A673 (cell line): ENCODE measurements around the gene HSH2D. TPM values are rescaled to one million over a fixed set of nuclear protein-coding genes. Genes with fewer than 3 reads are reported as not detected.

Experiments
- BruUV-seq: library from RNA; stranded (reverse); fragments of 400-500 nt; replicated peaks from 2 replicates; lab custom pipeline; 2021; lab: Mats Ljungman, UMichigan
- CTCF ChIA-PET: fragments of 300-600 bp; sonication (Branson Sonifier 250); formaldehyde crosslinking; loops from one replicate; lab custom pipeline; 2022; ENCODE audit warnings: antibody characterized with exemption; lab: Charles Lee
- POLR2A ChIA-PET: fragments of 300-600 bp; sonication (Branson Sonifier 250); formaldehyde crosslinking; loops from one replicate; lab custom pipeline; 2022; ENCODE audit warnings: antibody characterized with exemption; ENCODE audit not compliant: low non-redundant PET; lab: Charles Lee
- DNase-seq: peaks from one replicate; pipeline ENCODE4 v3.0.0-alpha.2; 2015; ENCODE audit warnings: low spot score
- H3K27ac ChIP-seq: fragments of 200-600 bp; sonication (generic); 2 replicates; pipeline ENCODE4 v1.5.1; 2016; ENCODE audit warnings: mixed run types, low read depth, mild to moderate bottlenecking, mixed read lengths, antibody characterized with exemption, low read length; ENCODE audit not compliant: poor library complexity, severe bottlenecking
- H3K27me3 ChIP-seq: fragments of 200-600 bp; sonication (generic); replicated peaks from 2 replicates; pipeline ENCODE4 v1.6.1; 2017; ENCODE audit warnings: mixed run types, low read depth, mild to moderate bottlenecking, mixed read lengths, antibody characterized with exemption, low read length; ENCODE audit not compliant: insufficient read depth, poor library complexity
- H3K36me3 ChIP-seq: fragments of 200-600 bp; sonication (generic); 2 replicates; pipeline ENCODE4 v1.6.1; 2016; ENCODE audit warnings: mixed run types, mild to moderate bottlenecking, mixed read lengths, antibody characterized with exemption, low read length; ENCODE audit not compliant: insufficient read depth, poor library complexity, severe bottlenecking
- H3K4me1 ChIP-seq: fragments of 200-600 bp; sonication (generic); 2 replicates; pipeline ENCODE4 v1.6.1; 2017; ENCODE audit warnings: mixed run types, mild to moderate bottlenecking, mixed read lengths, antibody characterized with exemption, low read length; ENCODE audit not compliant: insufficient read depth, poor library complexity, severe bottlenecking
- H3K4me3 ChIP-seq: fragments of 200-600 bp; sonication (generic); 2 replicates; pipeline ENCODE4 v1.5.1; 2016; ENCODE audit warnings: low read depth, mixed run types, mild to moderate bottlenecking, mixed read lengths, low read length; ENCODE audit not compliant: poor library complexity, severe bottlenecking
- H3K9me3 ChIP-seq: fragments of 200-600 bp; sonication (generic); 2 replicates; pipeline ENCODE4 v1.6.1; 2016; ENCODE audit warnings: mixed run types, low read depth, mild to moderate bottlenecking, mixed read lengths, antibody characterized with exemption, low read length; ENCODE audit not compliant: poor library complexity, severe bottlenecking
- EZH2 ChIP-seq: fragments of 200-600 bp; sonication (generic); IDR thresholded peaks from 2 replicates; pipeline ENCODE4 v1.6.1; 2017; ENCODE audit warnings: borderline replicate concordance, low read depth, mild to moderate bottlenecking, mixed read lengths, antibody characterized with exemption, low read length; ENCODE audit not compliant: poor library complexity, severe bottlenecking
- intact Hi-C: fragments of 100-400 bp; cut with micrococcal nuclease; formaldehyde crosslinking; loops from one replicate; pipeline ENCODE4 v1.10.0; 2022; ENCODE audit not compliant: unreplicated experiment
- total RNA-seq: library from RNA; stranded (reverse); gene quantifications from 2 replicates; pipeline ENCODE4 v1.2.3, GENCODE V29; 2021
- TF ChIP-seq, protein P1 (sequence below): fragments of 300-800, 200-600 bp; sonication (generic); conservative IDR thresholded peaks from 2 replicates; pipeline ENCODE4 v1.5.1; 2017; ENCODE audit warnings: low read depth, mild to moderate bottlenecking, antibody characterized with exemption, low read length, moderate library complexity, mixed read lengths

Gene HSH2D
- total RNA-seq, 1 experiment from 2014 or later, result not detected

DNA sequence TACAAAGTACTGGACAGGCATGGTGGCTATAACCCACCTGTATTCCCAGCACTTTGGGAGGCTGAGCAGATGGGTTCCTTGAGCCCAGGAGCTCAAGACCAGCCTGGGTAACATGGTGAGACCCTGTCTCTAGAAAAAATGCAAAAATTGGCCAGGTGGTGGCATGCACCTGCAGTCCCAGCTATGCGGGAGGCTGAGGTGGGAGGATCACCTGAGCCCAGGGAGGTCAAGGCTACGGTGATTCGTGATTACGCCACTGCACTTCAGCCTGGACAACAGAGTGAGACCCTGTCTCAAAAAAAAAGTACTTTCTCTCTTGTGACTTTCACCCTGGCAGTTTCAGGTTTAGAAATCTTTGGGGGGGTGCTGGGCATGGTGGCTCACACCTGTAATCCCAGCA lies 43.0 kb upstream of the HSH2D start:
- ChIA-PET CTCF (no interaction called here), POLR2A (no interaction called here)
- Histone ChIP-seq H3K27ac (no peak overlapping the region), H3K4me1 (no peaks in the 10 kb centered on the region), H3K4me3 (no peak overlapping the region), H3K27me3 (no peaks in the 10 kb centered on the region), H3K9me3 (no peaks in the 10 kb centered on the region), H3K36me3 (peaks cover 68% of the 10 kb centered on the region)
- no TSS peak for BruUV-seq
- intact Hi-C loops, result no loop called here
- no peak for DNase-seq
- TF ChIP-seq, protein P1, sequence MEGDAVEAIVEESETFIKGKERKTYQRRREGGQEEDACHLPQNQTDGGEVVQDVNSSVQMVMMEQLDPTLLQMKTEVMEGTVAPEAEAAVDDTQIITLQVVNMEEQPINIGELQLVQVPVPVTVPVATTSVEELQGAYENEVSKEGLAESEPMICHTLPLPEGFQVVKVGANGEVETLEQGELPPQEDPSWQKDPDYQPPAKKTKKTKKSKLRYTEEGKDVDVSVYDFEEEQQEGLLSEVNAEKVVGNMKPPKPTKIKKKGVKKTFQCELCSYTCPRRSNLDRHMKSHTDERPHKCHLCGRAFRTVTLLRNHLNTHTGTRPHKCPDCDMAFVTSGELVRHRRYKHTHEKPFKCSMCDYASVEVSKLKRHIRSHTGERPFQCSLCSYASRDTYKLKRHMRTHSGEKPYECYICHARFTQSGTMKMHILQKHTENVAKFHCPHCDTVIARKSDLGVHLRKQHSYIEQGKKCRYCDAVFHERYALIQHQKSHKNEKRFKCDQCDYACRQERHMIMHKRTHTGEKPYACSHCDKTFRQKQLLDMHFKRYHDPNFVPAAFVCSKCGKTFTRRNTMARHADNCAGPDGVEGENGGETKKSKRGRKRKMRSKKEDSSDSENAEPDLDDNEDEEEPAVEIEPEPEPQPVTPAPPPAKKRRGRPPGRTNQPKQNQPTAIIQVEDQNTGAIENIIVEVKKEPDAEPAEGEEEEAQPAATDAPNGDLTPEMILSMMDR, result no peak
- no peak for TF ChIP-seq EZH2

DNA sequence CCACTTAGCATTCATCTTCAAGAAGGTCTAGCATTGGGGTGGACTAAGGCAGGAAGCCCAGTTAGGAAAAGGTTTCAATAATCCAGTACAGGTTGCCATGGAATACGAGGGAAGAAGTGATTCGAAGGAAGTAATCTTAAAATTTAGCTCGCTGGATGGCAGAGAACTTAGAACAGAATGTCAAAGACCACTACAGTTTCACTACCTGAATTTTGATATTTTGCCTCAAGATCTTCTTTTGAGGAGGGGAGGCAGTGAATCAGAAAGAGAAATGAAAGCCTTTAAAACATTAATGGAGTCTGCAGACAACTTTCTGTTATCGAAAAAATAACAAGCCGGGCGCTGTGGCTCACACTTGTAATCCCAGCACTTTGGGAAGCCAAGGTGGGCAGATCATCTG lies 38.8 kb upstream of the HSH2D start:
- H3K4me1 ChIP-seq, result no peaks in the 10 kb centered on the region
- H3K27me3 ChIP-seq, result no peaks in the 10 kb centered on the region
- intact Hi-C loops, result no loop called here
- no peak overlapping the region for H3K27ac ChIP-seq
- POLR2A ChIA-PET, result no interaction called here
- CTCF ChIA-PET, result no interaction called here
- H3K36me3 ChIP-seq, result peaks cover 37% of the 10 kb centered on the region
- no peak for DNase-seq
- no peaks in the 10 kb centered on the region for H3K9me3 ChIP-seq
- TF ChIP-seq, protein P1, result no peak
- no peak for TF ChIP-seq EZH2
- H3K4me3 ChIP-seq, result no peak overlapping the region
- BruUV-seq, result no TSS peak

DNA sequence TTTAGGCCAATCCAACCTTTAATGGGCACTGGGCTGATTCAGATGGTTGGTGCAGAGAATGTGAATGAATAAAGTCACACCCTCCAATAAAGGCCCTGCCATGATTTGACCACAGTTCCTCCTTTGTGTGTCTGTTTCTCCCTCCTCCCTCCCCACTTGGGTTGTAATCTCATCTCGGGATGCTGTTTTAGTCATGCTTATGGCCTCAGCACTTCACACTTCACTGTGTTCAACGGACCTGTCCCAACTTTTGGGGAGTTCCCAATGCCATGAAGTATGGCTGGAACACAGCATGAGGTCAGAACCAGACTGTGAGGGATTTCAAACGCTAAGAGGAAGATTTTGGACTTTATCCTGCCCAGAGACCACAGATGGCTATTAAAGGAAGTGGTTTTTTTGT lies 37.4 kb upstream of the HSH2D start:
- Histone ChIP-seq H3K27me3 (no peaks in the 10 kb centered on the region), H3K4me3 (no peak overlapping the region), H3K4me1 (peaks cover 5% of the 10 kb centered on the region), H3K27ac (no peak overlapping the region), H3K9me3 (no peaks in the 10 kb centered on the region), H3K36me3 (peaks cover 23% of the 10 kb centered on the region)
- ChIA-PET POLR2A (no interaction called here), CTCF (no interaction called here)
- BruUV-seq, result no TSS peak
- no peak for TF ChIP-seq EZH2
- TF ChIP-seq, protein P1, result no peak
- DNase-seq, result no peak
- intact Hi-C loops, result no loop called here
